Femur (tissue), 1 donor: ENCODE measurements around the gene TMOD4.
A peak's percentile ranks its signal among the peaks of the same experiment; 100 is the strongest.

ENCODE experiments used
- DNase-seq: peaks from one replicate; pipeline ENCODE4 v3.0.0-alpha.2; 2017

TMOD4 gene

GRCh38 chr1:151175041-151175741, 590 bp downstream of the TMOD4 start:
- DNase-seq, result peak; percentile 73

GRCh38 chr1:151171190-151171589, 4.6 kb downstream of the TMOD4 start:
- no peak for DNase-seq

GRCh38 chr1:151167116-151167515, 8.7 kb downstream of the TMOD4 start:
- no peak for DNase-seq

- DNase-seq, result no peak
Measured at GRCh38 chr1:151166505-151166956, 9.2 kb downstream of the TMOD4 start.

- DNase-seq, result peak; percentile 99
Measured at GRCh38 chr1:151165738-151166504, 9.9 kb downstream of the TMOD4 start, which contains the start of the genes LYSMD1 and SCNM1. LYSMD1 (minus strand) TSS chr1:151165902; CDS start chr1:151165258, 644 bp downstream. SCNM1 (plus strand) TSS chr1:151166144; CDS start chr1:151166153, 9 bp downstream.

- peak; percentile 71 for DNase-seq
Measured at GRCh38 chr1:151165281-151165737, 10.5 kb downstream of the TMOD4 start.

GRCh38 chr1:151164732-151165280, 11.0 kb downstream of the TMOD4 start:
- no peak for DNase-seq

GRCh38 chr1:151159373-151159772, 16.4 kb downstream of the TMOD4 start:
- no peak for DNase-seq

GRCh38 chr1:151158751-151159251, 17.0 kb downstream of the TMOD4 start:
- DNase-seq, result no peak

GRCh38 chr1:151158326-151158725, 17.5 kb downstream of the TMOD4 start:
- no peak for DNase-seq

GRCh38 chr1:151157067-151157531, 18.7 kb downstream of the TMOD4 start:
- peak; percentile 56 for DNase-seq

GRCh38 chr1:151156515-151156819, 19.3 kb downstream of the TMOD4 start, which contains the start of gene TNFAIP8L2:
TNFAIP8L2 (plus strand) TSS chr1:151156649; CDS start chr1:151158698, 2,049 bp downstream.
- no peak for DNase-seq

GRCh38 chr1:151147665-151148064, 28.1 kb downstream of the TMOD4 start:
- DNase-seq, result no peak

GRCh38 chr1:151147132-151147503, 28.7 kb downstream of the TMOD4 start:
- no peak for DNase-seq

GRCh38 chr1:151146412-151147131, 29.2 kb downstream of the TMOD4 start, which contains the start of gene SEMA6C:
SEMA6C (minus strand) TSS chr1:151146631; CDS start chr1:151142621, 4,010 bp downstream.
- DNase-seq, result peak; percentile 96

GRCh38 chr1:151146072-151146411, 29.7 kb downstream of the TMOD4 start:
- DNase-seq, result no peak

GRCh38 chr1:151145304-151146071, 30.3 kb downstream of the TMOD4 start:
- DNase-seq, result peak; percentile 66

GRCh38 chr1:151144474-151145303, 31.1 kb downstream of the TMOD4 start:
- DNase-seq, result peak; percentile 72

GRCh38 chr1:151143986-151144385, 31.8 kb downstream of the TMOD4 start:
- no peak for DNase-seq

- peak; percentile 57 for DNase-seq
Measured at GRCh38 chr1:151143057-151143435, 32.7 kb downstream of the TMOD4 start.
